K562 (cell line): ENCODE data around the gene PMIS2. TPM values are rescaled to one million over a fixed set of nuclear protein-coding genes. Genes with fewer than 3 reads are reported as not detected.
A peak's percentile ranks its signal among the peaks of the same experiment; 100 is the strongest.

Experiments
- BRD4 ChIP-seq: fragments of 200-600 bp; sonication (generic); IDR thresholded peaks from 2 replicates; pipeline ENCODE4 v1.6.1; 2017; ENCODE audit warnings: inconsistent platforms
- ETS2 ChIP-seq: IDR thresholded peaks from 2 replicates; pipeline ENCODE4 v1.6.1; 2016; ENCODE audit warnings: borderline replicate concordance, missing genetic modification characterization, mild to moderate bottlenecking, moderate library complexity, missing compliant biosample characterization; ENCODE audit not compliant: poor library complexity, severe bottlenecking
- ZBTB17 ChIP-seq: fragments of 450-650 bp; formaldehyde crosslinking; IDR thresholded peaks from 2 replicates; pipeline ENCODE4 v1.4.0; 2020; ENCODE audit warnings: mild to moderate bottlenecking
- polyA plus RNA-seq, 8 experiments: library from polyadenylated mRNA; depleted of rRNA in 4 of 8; stranded (reverse) in 5 of 8; unstranded in 3 of 8; fragments of >200 nt; fragmentation: Nextera tagmentation in 2 of 8; fragmentation: Illumina TruSeq in 1 of 8; extraction: Ambion mirVana in 2 of 8; extraction: Trizol in 1 of 8; gene quantifications; 2 replicates each; pipeline versions ENCODE4 v1.2.1 to v1.2.3, GENCODE V29; 2011 to 2014; ENCODE audit warnings: inconsistent platforms in 1 of 8, missing spikeins in 1 of 8
- total RNA-seq, 7 experiments: library from RNA; depleted of rRNA in 6 of 7; stranded (reverse); fragments of >200 nt in 6 of 7; fragmentation: Illumina TruSeq in 2 of 7; extraction: Trizol in 2 of 7; gene quantifications; 2 replicates each; pipeline versions ENCODE4 v1.2.1 to v1.2.3, GENCODE V29; 2011 to 2021; ENCODE audit warnings: low replicate concordance in 1 of 7
- TF ChIP-seq, protein P1 (sequence below), 2 experiments: fragments of 250-450 bp in 1 of 2; fragments of 450-650 bp in 1 of 2; sonication (Bioruptor Pico) in 1 of 2; IDR thresholded peaks; 2 replicates each; pipeline versions ENCODE4 v1.6.1 to v1.8.0; 2016 to 2021; ENCODE audit warnings: mild to moderate bottlenecking in 2 of 2, moderate library complexity in 2 of 2, missing compliant biosample characterization in 1 of 2, missing genetic modification characterization in 1 of 2
- TF ChIP-seq, protein P2 (sequence below): fragments of 450-650 bp; IDR thresholded peaks from 2 replicates; pipeline ENCODE4 v1.6.1; 2016; ENCODE audit warnings: mild to moderate bottlenecking
- TF ChIP-seq, protein P3 (sequence below): sonication (generic); formaldehyde crosslinking; IDR thresholded peaks from 2 replicates; pipeline ENCODE4 v1.8.1; 2023; ENCODE audit warnings: mild to moderate bottlenecking, missing genetic modification reagents

PMIS2 gene
- total and polyA plus RNA-seq, 9 of the 15 experiments (the other 6 are each of a cell fraction or from before 2014, with no cell fraction given): not detected

DNA sequence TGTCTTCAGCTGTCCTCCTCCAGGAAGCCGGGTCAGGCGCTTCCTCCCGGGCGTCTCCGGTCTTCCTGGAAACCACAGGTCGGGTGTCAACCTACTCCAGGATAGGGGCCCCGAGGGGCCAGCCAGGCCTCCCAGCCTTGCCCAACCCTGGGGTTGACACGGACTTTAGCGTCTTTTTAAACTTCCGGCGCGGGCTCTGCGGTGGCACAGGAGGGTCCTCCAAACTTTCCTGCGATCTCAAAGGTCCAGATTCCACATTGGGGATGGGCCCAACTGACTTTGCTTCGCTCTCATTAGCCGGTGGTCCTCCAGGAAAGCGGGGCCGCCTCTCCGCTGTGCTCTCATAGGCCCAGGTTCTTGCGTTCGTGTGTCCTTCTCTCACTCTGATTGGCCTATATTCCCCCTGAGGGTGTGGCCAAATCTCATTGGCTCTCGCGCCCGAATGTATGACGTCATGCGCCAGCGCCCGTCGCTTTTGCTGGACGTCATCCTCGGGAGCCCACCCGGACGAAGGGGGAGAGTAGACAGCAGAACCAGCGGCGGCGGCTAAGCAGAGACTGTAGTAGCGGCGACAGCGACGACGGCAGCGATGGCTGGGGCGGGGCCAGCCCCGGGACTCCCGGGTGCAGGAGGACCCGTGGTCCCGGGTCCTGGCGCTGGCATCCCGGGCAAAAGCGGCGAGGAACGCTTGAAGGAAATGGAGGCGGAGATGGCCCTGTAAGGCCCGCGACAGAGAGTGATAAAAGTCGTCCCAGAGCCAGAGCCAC is 42.8 kb downstream of the PMIS2 start, which contains the start of gene RBM42 (continued):
- TF ChIP-seq, protein P1, sequence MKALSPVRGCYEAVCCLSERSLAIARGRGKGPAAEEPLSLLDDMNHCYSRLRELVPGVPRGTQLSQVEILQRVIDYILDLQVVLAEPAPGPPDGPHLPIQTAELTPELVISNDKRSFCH (CRISPR knock-in tag; IDR thresholded peaks at IDR 0.05): no peak
- TF ChIP-seq, protein P1 (tag; IDR thresholded peaks at IDR 0.05): no peak
- TF ChIP-seq ETS2: peak; percentile 19
- TF ChIP-seq, protein P2, sequence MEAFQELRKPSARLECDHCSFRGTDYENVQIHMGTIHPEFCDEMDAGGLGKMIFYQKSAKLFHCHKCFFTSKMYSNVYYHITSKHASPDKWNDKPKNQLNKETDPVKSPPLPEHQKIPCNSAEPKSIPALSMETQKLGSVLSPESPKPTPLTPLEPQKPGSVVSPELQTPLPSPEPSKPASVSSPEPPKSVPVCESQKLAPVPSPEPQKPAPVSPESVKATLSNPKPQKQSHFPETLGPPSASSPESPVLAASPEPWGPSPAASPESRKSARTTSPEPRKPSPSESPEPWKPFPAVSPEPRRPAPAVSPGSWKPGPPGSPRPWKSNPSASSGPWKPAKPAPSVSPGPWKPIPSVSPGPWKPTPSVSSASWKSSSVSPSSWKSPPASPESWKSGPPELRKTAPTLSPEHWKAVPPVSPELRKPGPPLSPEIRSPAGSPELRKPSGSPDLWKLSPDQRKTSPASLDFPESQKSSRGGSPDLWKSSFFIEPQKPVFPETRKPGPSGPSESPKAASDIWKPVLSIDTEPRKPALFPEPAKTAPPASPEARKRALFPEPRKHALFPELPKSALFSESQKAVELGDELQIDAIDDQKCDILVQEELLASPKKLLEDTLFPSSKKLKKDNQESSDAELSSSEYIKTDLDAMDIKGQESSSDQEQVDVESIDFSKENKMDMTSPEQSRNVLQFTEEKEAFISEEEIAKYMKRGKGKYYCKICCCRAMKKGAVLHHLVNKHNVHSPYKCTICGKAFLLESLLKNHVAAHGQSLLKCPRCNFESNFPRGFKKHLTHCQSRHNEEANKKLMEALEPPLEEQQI: 0 out of 2 replicates have a peak, but pooled peaks have one; percentile 78
- TF ChIP-seq ZBTB17 (CRISPR knock-in tag): no peak
- peak; percentile 55; the same call in 1 of the 2 replicates for TF ChIP-seq BRD4
- TF ChIP-seq, protein P3, sequence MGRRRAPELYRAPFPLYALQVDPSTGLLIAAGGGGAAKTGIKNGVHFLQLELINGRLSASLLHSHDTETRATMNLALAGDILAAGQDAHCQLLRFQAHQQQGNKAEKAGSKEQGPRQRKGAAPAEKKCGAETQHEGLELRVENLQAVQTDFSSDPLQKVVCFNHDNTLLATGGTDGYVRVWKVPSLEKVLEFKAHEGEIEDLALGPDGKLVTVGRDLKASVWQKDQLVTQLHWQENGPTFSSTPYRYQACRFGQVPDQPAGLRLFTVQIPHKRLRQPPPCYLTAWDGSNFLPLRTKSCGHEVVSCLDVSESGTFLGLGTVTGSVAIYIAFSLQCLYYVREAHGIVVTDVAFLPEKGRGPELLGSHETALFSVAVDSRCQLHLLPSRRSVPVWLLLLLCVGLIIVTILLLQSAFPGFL (CRISPR knock-in tag): no peak
